ENCODE measurements around the gene NHS.
A peak's percentile ranks its signal among the peaks of the same experiment; 100 is the strongest.

The NHS gene

GRCh38 chrX:17584248-17584681 lies 209.3 kb downstream of the NHS start:
- no peak for DNase-seq (ENCODE audit: low read depth in 1 of 2, low spot score in 1 of 2)

- no peak for DNase-seq (ENCODE audit: low read depth in 1 of 2, low spot score in 1 of 2)
Observed at GRCh38 chrX:17585006-17585405, 210.0 kb downstream of the NHS start.

- DNase-seq (ENCODE audit: low read depth in 1 of 2, low spot score in 1 of 2): no peak
Observed at GRCh38 chrX:17587366-17587765, 212.4 kb downstream of the NHS start.

GRCh38 chrX:17588303-17588702 lies 213.3 kb downstream of the NHS start:
- no peak for DNase-seq (ENCODE audit: low read depth in 1 of 2, low spot score in 1 of 2)

GRCh38 chrX:17590892-17591740 lies 216.1 kb downstream of the NHS start:
- DNase-seq (ENCODE audit: low read depth in 1 of 2, low spot score in 1 of 2): peak in 1 of 2 donors; percentile 21

GRCh38 chrX:17591741-17592110 lies 216.7 kb downstream of the NHS start:
- DNase-seq (ENCODE audit: low read depth in 1 of 2, low spot score in 1 of 2): no peak

GRCh38 chrX:17592117-17592516 lies 217.1 kb downstream of the NHS start:
- no peak for DNase-seq (ENCODE audit: low read depth in 1 of 2, low spot score in 1 of 2)

GRCh38 chrX:17594693-17595092 lies 219.7 kb downstream of the NHS start:
- no peak for DNase-seq (ENCODE audit: low read depth in 1 of 2, low spot score in 1 of 2)

- no peak for DNase-seq (ENCODE audit: low read depth in 1 of 2, low spot score in 1 of 2)
Observed at GRCh38 chrX:17595456-17596035, 220.5 kb downstream of the NHS start.

- no peak for DNase-seq (ENCODE audit: low read depth in 1 of 2, low spot score in 1 of 2)
Observed at GRCh38 chrX:17596061-17596460, 221.1 kb downstream of the NHS start.

- no peak for DNase-seq (ENCODE audit: low read depth in 1 of 2, low spot score in 1 of 2)
Observed at GRCh38 chrX:17596546-17597205, 221.7 kb downstream of the NHS start.

GRCh38 chrX:17597327-17597726 lies 222.3 kb downstream of the NHS start:
- DNase-seq (ENCODE audit: low read depth in 1 of 2, low spot score in 1 of 2): no peak

- no peak for DNase-seq (ENCODE audit: low read depth in 1 of 2, low spot score in 1 of 2)
Observed at GRCh38 chrX:17597836-17598439, 222.9 kb downstream of the NHS start.

- DNase-seq (ENCODE audit: low read depth in 1 of 2, low spot score in 1 of 2): no peak
Observed at GRCh38 chrX:17601441-17602200, 226.6 kb downstream of the NHS start.

- DNase-seq (ENCODE audit: low read depth in 1 of 2, low spot score in 1 of 2): no peak
Observed at GRCh38 chrX:17602245-17602644, 227.2 kb downstream of the NHS start.

- DNase-seq (ENCODE audit: low read depth in 1 of 2, low spot score in 1 of 2): no peak
Observed at GRCh38 chrX:17603196-17603595, 228.2 kb downstream of the NHS start.

- no peak for DNase-seq (ENCODE audit: low read depth in 1 of 2, low spot score in 1 of 2)
Observed at GRCh38 chrX:17605676-17606075, 230.7 kb downstream of the NHS start.

- no peak for DNase-seq (ENCODE audit: low read depth in 1 of 2, low spot score in 1 of 2)
Observed at GRCh38 chrX:17606231-17606630, 231.2 kb downstream of the NHS start.

- no peak for DNase-seq (ENCODE audit: low read depth in 1 of 2, low spot score in 1 of 2)
Observed at GRCh38 chrX:17608888-17609287, 233.9 kb downstream of the NHS start.

GRCh38 chrX:17610788-17611187 lies 235.8 kb downstream of the NHS start:
- DNase-seq (ENCODE audit: low read depth in 1 of 2, low spot score in 1 of 2): no peak

- no peak for DNase-seq (ENCODE audit: low read depth in 1 of 2, low spot score in 1 of 2)
Observed at GRCh38 chrX:17613979-17614588, 239.1 kb downstream of the NHS start.
